ENCODE data around the gene FOXJ1.

The FOXJ1 gene

GRCh38 chr17:76140661-76141211 lies 309 bp downstream of the FOXJ1 start:
- no peak for DNase-seq (ENCODE audit: low spot score)

GRCh38 chr17:76139801-76140660 lies 1.0 kb downstream of the FOXJ1 start:
- DNase-seq (ENCODE audit: low spot score) = no peak

GRCh38 chr17:76138896-76139752 lies 1.9 kb downstream of the FOXJ1 start:
- DNase-seq (ENCODE audit: low spot score) = no peak

- no peak for DNase-seq (ENCODE audit: low spot score)
Measured at GRCh38 chr17:76138234-76138895, 2.7 kb downstream of the FOXJ1 start.

- no peak for DNase-seq (ENCODE audit: low spot score)
Measured at GRCh38 chr17:76137351-76138233, 3.5 kb downstream of the FOXJ1 start.

- no peak for DNase-seq (ENCODE audit: low spot score)
Measured at GRCh38 chr17:76137001-76137350, 4.1 kb downstream of the FOXJ1 start.

- no peak for DNase-seq (ENCODE audit: low spot score)
Measured at GRCh38 chr17:76136276-76137000, 4.6 kb downstream of the FOXJ1 start.

- no peak for DNase-seq (ENCODE audit: low spot score)
Measured at GRCh38 chr17:76135810-76136188, 5.2 kb downstream of the FOXJ1 start.

GRCh38 chr17:76134911-76135809 lies 5.9 kb downstream of the FOXJ1 start:
- DNase-seq (ENCODE audit: low spot score) = no peak

GRCh38 chr17:76132574-76133338 lies 8.3 kb downstream of the FOXJ1 start:
- no peak for DNase-seq (ENCODE audit: low spot score)

GRCh38 chr17:76131692-76132573 lies 9.1 kb downstream of the FOXJ1 start:
- DNase-seq (ENCODE audit: low spot score) = no peak

- DNase-seq (ENCODE audit: low spot score) = no peak
Measured at GRCh38 chr17:76131051-76131691, 9.9 kb downstream of the FOXJ1 start.

- DNase-seq (ENCODE audit: low spot score) = no peak
Measured at GRCh38 chr17:76130473-76130872, 10.6 kb downstream of the FOXJ1 start.

GRCh38 chr17:76125922-76126321 lies 15.1 kb downstream of the FOXJ1 start:
- DNase-seq (ENCODE audit: low spot score) = no peak

GRCh38 chr17:76125391-76125675 lies 15.7 kb downstream of the FOXJ1 start:
- DNase-seq (ENCODE audit: low spot score) = no peak

- DNase-seq (ENCODE audit: low spot score) = no peak
Measured at GRCh38 chr17:76124582-76125390, 16.3 kb downstream of the FOXJ1 start.

All from cerebellar cortex (tissue), 1 donor.